ENCODE measurements around the gene TCEA2. TPM values are rescaled to one million over a fixed set of nuclear protein-coding genes. Genes with fewer than 3 reads are reported as not detected.

The TCEA2 gene
- total and polyA plus RNA-seq, 4 experiments from 2014 or later: 24.6 to 45.9 (median 35.6) TPM

GRCh38 chr20:64065062-64065973, 2.3 kb downstream of the TCEA2 start:
- no peaks in the 10 kb centered on the region for H3K9me3 ChIP-seq (ENCODE audit: control insufficient read depth in 1 of 2, low read length in 2 of 2)
- no peaks in the 10 kb centered on the region for H3K36me3 ChIP-seq (ENCODE audit: insufficient read depth, low read length)
- H3K27me3 ChIP-seq (ENCODE audit: insufficient read depth, low read length): no peaks in the 10 kb centered on the region
- no peaks in the 10 kb centered on the region for H3K36me3 Mint-ChIP-seq
- POLR2A ChIA-PET (ENCODE audit: partially characterized antibody): interaction anchor here (0.7 to 3.6 kb wide), 9 partner anchors 8 to 528 kb away, joined by 3 to 27 read pairs (median 4); partner anchors contain the start of genes LIME1, LKAAEAR1, OPRL1 and PRPF6
- DNase-seq: peak in 1 of 5 donors; percentile 32
- peak overlapping the region; percentile 83 to 95 (median 92) for H3K27ac Mint-ChIP-seq
- peaks cover 0 to 2% (median 0%) of the 10 kb centered on the region in 8 donors for H3K9me3 Mint-ChIP-seq
- H3K4me1 ChIP-seq (ENCODE audit: insufficient read depth, low read length): peaks cover 67% of the 10 kb centered on the region
- H3K27ac ChIP-seq (ENCODE audit: low read depth, low read length): peak overlapping the region; percentile 28
- H3K4me3 Mint-ChIP-seq: peak overlapping the region; percentile 15 to 88 (median 66)
- intact Hi-C loops (cut with micrococcal nuclease): no loop called here
- CTCF ChIA-PET (ENCODE audit: partially characterized antibody): interaction anchor here (1.1 to 1.6 kb wide), 2 partner anchors 25 to 27 kb away, joined by 4 read pairs; no protein-coding TSS in a partner anchor
- H3K4me3 ChIP-seq (ENCODE audit: low read length in 2 of 2): no peak overlapping the region
- no peaks in the 10 kb centered on the region for H3K27me3 Mint-ChIP-seq
- peaks cover 21 to 52% (median 36%) of the 10 kb centered on the region in 4 donors for H3K4me1 Mint-ChIP-seq

DNA sequence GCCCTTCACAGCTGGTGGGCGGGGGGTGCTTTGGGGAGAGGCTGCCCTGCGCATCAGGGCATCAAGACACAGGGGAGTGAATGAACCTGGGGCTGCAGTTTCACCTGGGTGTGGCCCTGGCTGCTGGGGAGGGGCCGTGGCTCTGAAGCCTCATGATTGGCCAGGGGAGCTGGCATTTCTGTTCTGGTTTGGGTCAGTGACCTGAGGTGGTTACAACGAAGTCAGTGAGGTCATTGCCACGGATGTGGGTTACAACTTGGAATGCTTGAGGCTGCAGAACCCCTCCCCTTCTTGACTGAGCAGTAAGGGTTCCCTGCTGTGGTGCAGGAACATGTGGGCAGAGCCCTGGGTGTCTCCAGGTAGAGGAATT, 3.0 kb downstream of the TCEA2 start:
- H3K4me1 ChIP-seq (ENCODE audit: insufficient read depth, low read length): peaks cover 67% of the 10 kb centered on the region
- no peaks in the 10 kb centered on the region for H3K36me3 ChIP-seq (ENCODE audit: insufficient read depth, low read length)
- H3K4me3 Mint-ChIP-seq: peak overlapping the region in 7 of 8 donors; percentile 55 to 88 (median 66)
- H3K36me3 Mint-ChIP-seq: no peaks in the 10 kb centered on the region
- H3K27ac ChIP-seq (ENCODE audit: low read depth, low read length): peak overlapping the region; percentile 28
- intact Hi-C loops (cut with micrococcal nuclease): no loop called here
- H3K4me1 Mint-ChIP-seq: peaks cover 21 to 52% (median 36%) of the 10 kb centered on the region in 4 donors
- peaks cover 0 to 2% (median 0%) of the 10 kb centered on the region in 8 donors for H3K9me3 Mint-ChIP-seq
- no peaks in the 10 kb centered on the region for H3K27me3 ChIP-seq (ENCODE audit: insufficient read depth, low read length)
- POLR2A ChIA-PET (ENCODE audit: partially characterized antibody): interaction anchor here (1.0 to 3.6 kb wide), 6 partner anchors 11 to 529 kb away, joined by 3 to 27 read pairs (median 9); partner anchors contain the start of genes LIME1, OPRL1, PTK6 and RGS19
- DNase-seq: peak; percentile 69 to 85 (median 74)
- H3K9me3 ChIP-seq (ENCODE audit: control insufficient read depth in 1 of 2, low read length in 2 of 2): no peaks in the 10 kb centered on the region
- peak overlapping the region; percentile 83 to 95 (median 92) for H3K27ac Mint-ChIP-seq
- no peak overlapping the region for H3K4me3 ChIP-seq (ENCODE audit: low read length in 2 of 2)
- no peaks in the 10 kb centered on the region for H3K27me3 Mint-ChIP-seq
- CTCF ChIA-PET (ENCODE audit: partially characterized antibody): interaction anchor here (1.6 kb wide), 2 partner anchors 9 to 26 kb away, joined by 4 read pairs; no protein-coding TSS in a partner anchor

DNA sequence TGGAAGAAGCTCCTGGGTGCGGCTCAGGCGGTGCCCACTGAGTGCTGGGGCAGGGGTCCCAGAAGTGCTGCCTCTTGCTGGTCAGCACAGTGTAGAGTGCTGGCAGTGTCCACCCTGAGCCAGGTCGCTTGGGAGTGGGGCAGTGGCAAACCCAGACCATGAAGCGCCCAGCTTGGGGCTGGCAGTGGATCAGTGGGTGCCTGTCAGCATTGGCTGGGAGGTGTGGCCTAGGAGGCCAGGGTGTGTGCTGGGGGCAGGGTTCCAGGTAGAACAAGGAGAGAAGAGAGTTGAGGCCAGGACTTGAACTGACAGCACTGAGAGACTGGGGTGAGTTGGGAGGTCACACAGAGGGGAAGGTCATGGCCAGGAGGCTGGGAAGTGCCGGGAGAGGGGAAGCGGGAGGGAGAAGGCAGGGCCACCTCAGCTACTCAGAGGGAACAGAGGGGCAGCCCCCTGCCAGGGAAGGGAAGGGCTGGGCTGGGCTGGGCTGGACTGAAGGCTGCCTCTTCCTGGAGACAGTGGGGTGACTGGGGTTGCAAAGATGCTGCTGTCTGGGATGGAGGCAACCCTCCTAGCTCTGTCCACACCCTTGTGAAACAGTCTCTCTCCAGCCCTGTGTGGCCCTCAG, 4.1 kb downstream of the TCEA2 start:
- Mint-ChIP-seq H3K27ac (peak overlapping the region; percentile 42 to 88 (median 73)), H3K4me1 (peaks cover 21 to 48% (median 37%) of the 10 kb centered on the region in 4 donors)
- no peaks in the 10 kb centered on the region for H3K9me3 ChIP-seq (ENCODE audit: control insufficient read depth in 1 of 2, low read length in 2 of 2)

DNA sequence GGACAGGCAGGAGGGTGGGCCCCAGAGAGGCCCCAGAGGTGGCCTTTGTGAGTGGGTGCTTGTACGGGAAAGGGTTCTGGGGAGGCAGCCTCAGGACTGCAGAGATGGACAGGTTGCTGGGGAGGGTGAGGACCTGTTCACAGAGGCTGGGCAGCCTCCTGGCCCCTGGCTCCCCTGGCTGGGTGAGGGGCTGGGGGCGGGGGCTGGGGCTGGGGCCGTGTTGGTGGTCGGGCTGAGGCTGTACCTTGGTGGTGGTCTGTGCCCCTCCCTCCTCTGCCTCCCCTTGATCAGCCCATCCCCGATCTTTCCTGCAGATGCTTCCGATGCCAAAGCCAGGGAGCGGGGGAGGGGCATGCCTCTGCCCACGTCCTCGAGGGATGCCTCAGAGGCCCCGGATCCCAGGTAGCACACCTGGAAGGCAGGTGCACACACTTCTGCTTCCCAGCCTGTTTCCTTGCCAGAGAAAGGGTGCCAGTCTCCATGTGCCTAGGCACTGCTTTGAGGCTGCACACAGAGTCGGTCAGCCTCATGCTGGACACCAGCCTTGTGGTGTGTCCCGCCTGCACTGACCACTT, 4.8 kb downstream of the TCEA2 start:
- Mint-ChIP-seq H3K27ac (peak overlapping the region in 3 of 7 donors; percentile 68 to 88 (median 73)), H3K36me3 (peaks cover 0 to 4% of the 10 kb centered on the region in 2 donors), H3K27me3 (no peaks in the 10 kb centered on the region), H3K9me3 (peaks cover 0 to 2% (median 0%) of the 10 kb centered on the region in 8 donors), H3K4me3 (peak overlapping the region in 1 of 8 donors; percentile 49), H3K4me1 (peaks cover 21 to 48% (median 37%) of the 10 kb centered on the region in 4 donors)
- H3K4me1 ChIP-seq (ENCODE audit: insufficient read depth, low read length): peaks cover 58% of the 10 kb centered on the region
- ChIA-PET POLR2A (ENCODE audit: partially characterized antibody) (interaction anchor here (1.4 to 1.9 kb wide), 3 partner anchors 11 to 87 kb away, joined by 5 to 12 read pairs (median 7); partner anchors contain the start of genes LKAAEAR1, OPRL1, PRPF6 and RGS19), CTCF (ENCODE audit: partially characterized antibody) (no interaction called here)
- H3K27ac ChIP-seq (ENCODE audit: low read depth, low read length): no peak overlapping the region
- no peaks in the 10 kb centered on the region for H3K27me3 ChIP-seq (ENCODE audit: insufficient read depth, low read length)
- no peak for DNase-seq
- no peak overlapping the region for H3K4me3 ChIP-seq (ENCODE audit: low read length in 2 of 2)
- no peaks in the 10 kb centered on the region for H3K9me3 ChIP-seq (ENCODE audit: control insufficient read depth in 1 of 2, low read length in 2 of 2)
- H3K36me3 ChIP-seq (ENCODE audit: insufficient read depth, low read length): peaks cover 2% of the 10 kb centered on the region
- intact Hi-C loops (cut with micrococcal nuclease): no loop called here

More for the DNA sequence above, 4.1 kb downstream of the TCEA2 start:
- Mint-ChIP-seq H3K4me3 (peak overlapping the region in 2 of 8 donors; percentile 22 to 49), H3K27me3 (no peaks in the 10 kb centered on the region), H3K9me3 (peaks cover 0 to 2% (median 0%) of the 10 kb centered on the region in 8 donors), H3K36me3 (peaks cover 0 to 1% of the 10 kb centered on the region in 2 donors)
- POLR2A ChIA-PET (ENCODE audit: partially characterized antibody): interaction anchor here (0.6 to 3.6 kb wide), 4 partner anchors 9 to 86 kb away, joined by 3 to 27 read pairs (median 10); partner anchors contain the start of genes OPRL1, PRPF6 and RGS19
- intact Hi-C loops (cut with micrococcal nuclease): no loop called here
- peaks cover 65% of the 10 kb centered on the region for H3K4me1 ChIP-seq (ENCODE audit: insufficient read depth, low read length)
- DNase-seq: no peak
- no peaks in the 10 kb centered on the region for H3K27me3 ChIP-seq (ENCODE audit: insufficient read depth, low read length)
- CTCF ChIA-PET (ENCODE audit: partially characterized antibody): interaction anchor here (1.6 kb wide), 1 partner anchor 10 kb away, joined by 4 read pairs; no protein-coding TSS in a partner anchor
- H3K27ac ChIP-seq (ENCODE audit: low read depth, low read length): no peak overlapping the region
- H3K36me3 ChIP-seq (ENCODE audit: insufficient read depth, low read length): no peaks in the 10 kb centered on the region
- no peak overlapping the region for H3K4me3 ChIP-seq (ENCODE audit: low read length in 2 of 2)

GRCh38 chr20:64068386-64069208, 5.6 kb downstream of the TCEA2 start:
- H3K27me3 ChIP-seq (ENCODE audit: insufficient read depth, low read length): no peaks in the 10 kb centered on the region

DNA sequence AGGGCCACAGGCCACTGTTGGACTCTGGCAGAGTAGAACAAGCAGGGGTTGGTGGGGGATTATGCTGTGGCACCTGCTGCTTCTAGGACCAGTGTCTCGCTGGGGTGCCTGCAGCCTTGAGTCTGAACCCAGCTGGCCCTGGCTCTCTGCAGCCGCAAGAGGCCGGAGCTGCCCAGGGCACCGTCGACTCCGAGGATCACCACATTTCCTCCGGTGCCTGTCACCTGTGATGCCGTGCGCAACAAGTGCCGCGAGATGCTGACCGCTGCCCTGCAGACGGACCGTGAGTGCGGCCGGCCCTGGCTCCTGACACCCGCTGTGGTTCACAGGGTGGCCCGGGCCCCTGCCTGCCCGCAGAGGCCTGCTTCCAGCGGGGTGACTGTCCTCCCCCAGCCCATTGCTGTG, 6.2 kb downstream of the TCEA2 start:
- Mint-ChIP-seq H3K9me3 (no peaks in the 10 kb centered on the region), H3K27ac (no peak overlapping the region), H3K4me3 (no peak overlapping the region), H3K36me3 (peaks cover 0 to 11% of the 10 kb centered on the region in 2 donors), H3K27me3 (no peaks in the 10 kb centered on the region), H3K4me1 (peaks cover 16 to 41% (median 31%) of the 10 kb centered on the region in 4 donors)
- no peak for DNase-seq
- POLR2A ChIA-PET (ENCODE audit: partially characterized antibody): interaction anchor here (0.6 to 1.9 kb wide), 3 partner anchors 9 to 148 kb away, joined by 3 to 12 read pairs (median 7); partner anchors contain the start of genes LKAAEAR1, OPRL1 and RGS19
- intact Hi-C loops (cut with micrococcal nuclease): no loop called here
- CTCF ChIA-PET (ENCODE audit: partially characterized antibody): interaction anchor here (1.4 to 1.8 kb wide), 2 partner anchors 9 to 13 kb away, joined by 3 to 7 read pairs; partner anchors contain the start of gene RGS19
- Histone ChIP-seq H3K36me3 (ENCODE audit: insufficient read depth, low read length) (peaks cover 15% of the 10 kb centered on the region), H3K4me3 (ENCODE audit: low read length in 2 of 2) (no peak overlapping the region), H3K4me1 (ENCODE audit: insufficient read depth, low read length) (peaks cover 48% of the 10 kb centered on the region), H3K9me3 (ENCODE audit: control insufficient read depth in 1 of 2, low read length in 2 of 2) (no peaks in the 10 kb centered on the region), H3K27me3 (ENCODE audit: insufficient read depth, low read length) (no peaks in the 10 kb centered on the region), H3K27ac (ENCODE audit: low read depth, low read length) (no peak overlapping the region)

More at GRCh38 chr20:64068386-64069208, 5.6 kb downstream of the TCEA2 start:
- intact Hi-C loops (cut with micrococcal nuclease): no loop called here
- Histone ChIP-seq H3K4me3 (ENCODE audit: low read length in 2 of 2) (no peak overlapping the region), H3K27ac (ENCODE audit: low read depth, low read length) (no peak overlapping the region), H3K36me3 (ENCODE audit: insufficient read depth, low read length) (peaks cover 9% of the 10 kb centered on the region), H3K9me3 (ENCODE audit: control insufficient read depth in 1 of 2, low read length in 2 of 2) (no peaks in the 10 kb centered on the region), H3K4me1 (ENCODE audit: insufficient read depth, low read length) (peaks cover 54% of the 10 kb centered on the region)
- CTCF ChIA-PET (ENCODE audit: partially characterized antibody): interaction anchor here (1.4 kb wide), 1 partner anchor 14 kb away, joined by 3 read pairs; no protein-coding TSS in a partner anchor
- POLR2A ChIA-PET (ENCODE audit: partially characterized antibody): interaction anchor here (1.4 to 1.9 kb wide), 2 partner anchors 10 to 15 kb away, joined by 7 to 12 read pairs; partner anchors contain the start of genes LKAAEAR1, OPRL1 and RGS19
- H3K9me3 Mint-ChIP-seq: peaks cover 0 to 2% (median 0%) of the 10 kb centered on the region in 8 donors
- peaks cover 20 to 47% (median 37%) of the 10 kb centered on the region in 4 donors for H3K4me1 Mint-ChIP-seq
- peak overlapping the region in 1 of 7 donors; percentile 65 for H3K27ac Mint-ChIP-seq
- H3K27me3 Mint-ChIP-seq: no peaks in the 10 kb centered on the region
- H3K4me3 Mint-ChIP-seq: no peak overlapping the region
- DNase-seq: no peak
- peaks cover 0 to 9% of the 10 kb centered on the region in 2 donors for H3K36me3 Mint-ChIP-seq
